HepG2 (cell line): ENCODE results near the gene RESP18. TPM values are rescaled to one million over a fixed set of nuclear protein-coding genes. Genes with fewer than 3 reads are reported as not detected.
A peak's percentile ranks its signal among the peaks of the same experiment; 100 is the strongest.

Experiments used
- CREB1 ChIP-seq, 2 experiments: fragments of 450-650 bp in 1 of 2; IDR thresholded peaks; 2 replicates each; pipeline ENCODE4 v1.6.1; 2016 to 2017; ENCODE audit warnings: control low read depth in 1 of 2, mild to moderate bottlenecking in 1 of 2, missing compliant biosample characterization in 1 of 2, missing genetic modification characterization in 1 of 2
- KDM6A ChIP-seq: IDR thresholded peaks from 2 replicates; pipeline ENCODE4 v1.6.1; 2016; ENCODE audit warnings: low read depth
- SAP130 ChIP-seq: IDR thresholded peaks from 2 replicates; pipeline ENCODE4 v1.6.1; 2016; ENCODE audit warnings: low read depth
- ZNF331 ChIP-seq: sonication (generic); formaldehyde crosslinking; IDR thresholded peaks from 2 replicates; pipeline ENCODE4 v1.4.0; 2020; ENCODE audit warnings: missing genetic modification reagents
- ZNF407 ChIP-seq: sonication (generic); formaldehyde crosslinking; IDR thresholded peaks from one replicate; pipeline ENCODE4 v1.5.1; 2020; ENCODE audit warnings: mild to moderate bottlenecking, missing genetic modification reagents; ENCODE audit errors: not compliant biosample characterization
- polyA plus RNA-seq, 8 experiments: library from polyadenylated mRNA; depleted of rRNA in 3 of 8; stranded (reverse) in 7 of 8; unstranded in 1 of 8; fragments of >200 nt; fragmentation: Illumina TruSeq in 4 of 8; extraction: Trizol in 4 of 8; gene quantifications; 2 replicates each; pipeline versions ENCODE4 v1.2.1 to v1.2.3, GENCODE V29; 2011 to 2016; ENCODE audit warnings: low read depth in 4 of 8, missing spikeins in 1 of 8, mixed read lengths in 1 of 8; ENCODE audit not compliant: insufficient read depth in 1 of 8
- total RNA-seq, 5 experiments: library from RNA; depleted of rRNA; stranded (reverse); fragments of >200 nt; fragmentation: Illumina TruSeq; extraction: Trizol; gene quantifications; 2 replicates each; pipeline ENCODE4 v1.2.3, GENCODE V29; 2016; ENCODE audit warnings: low read depth in 1 of 5
- TF ChIP-seq, protein P1 (sequence below): sonication (generic); formaldehyde crosslinking; IDR thresholded peaks from 2 replicates; pipeline ENCODE4 v1.4.0; 2020; ENCODE audit warnings: missing genetic modification reagents, borderline replicate concordance

The RESP18 gene
- total and polyA plus RNA-seq, 2 of the 13 experiments (the other 11 are each of a cell fraction or from before 2014, with no cell fraction given), result not detected

GRCh38 chr2:219296142-219296541, 36.4 kb downstream of the RESP18 start (continued):
- no peak for TF ChIP-seq ZNF407
- no peak for TF ChIP-seq ZNF331 (CRISPR knock-in tag)
- 0 out of 2 replicates have a peak, but pooled peaks have one; percentile 9 for TF ChIP-seq SAP130 (CRISPR knock-in tag)
- TF ChIP-seq, protein P1, sequence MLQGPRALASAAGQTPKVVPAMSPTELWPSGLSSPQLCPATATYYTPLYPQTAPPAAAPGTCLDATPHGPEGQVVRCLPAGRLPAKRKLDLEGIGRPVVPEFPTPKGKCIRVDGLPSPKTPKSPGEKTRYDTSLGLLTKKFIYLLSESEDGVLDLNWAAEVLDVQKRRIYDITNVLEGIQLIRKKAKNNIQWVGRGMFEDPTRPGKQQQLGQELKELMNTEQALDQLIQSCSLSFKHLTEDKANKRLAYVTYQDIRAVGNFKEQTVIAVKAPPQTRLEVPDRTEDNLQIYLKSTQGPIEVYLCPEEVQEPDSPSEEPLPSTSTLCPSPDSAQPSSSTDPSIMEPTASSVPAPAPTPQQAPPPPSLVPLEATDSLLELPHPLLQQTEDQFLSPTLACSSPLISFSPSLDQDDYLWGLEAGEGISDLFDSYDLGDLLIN (CRISPR knock-in tag), result no peak
- TF ChIP-seq CREB1 (IDR thresholded peaks at IDR 0.05), result peak; percentile 62
- TF ChIP-seq CREB1 (CRISPR knock-in tag; IDR thresholded peaks at IDR 0.05), result no peak
- TF ChIP-seq KDM6A, result no peak
